Keratinocyte (primary cell): ENCODE measurements around the gene TXK.

ENCODE experiments used
- EZH2 ChIP-seq: IDR thresholded peaks from one replicate; pipeline ENCODE4 v1.6.1; 2012; ENCODE audit warnings: inconsistent platforms, mild to moderate bottlenecking, low read length, moderate library complexity
- TF ChIP-seq, protein P1 (sequence below), 3 experiments: IDR thresholded peaks in 1 of 3; conservative IDR thresholded peaks in 1 of 3; optimal IDR thresholded peaks in 1 of 3; 2 replicates in 2 of 3; 3 replicates in 1 of 3; pipeline versions ENCODE3 to v1.5.1; 2011; ENCODE audit warnings: low read length in 3 of 3, mild to moderate bottlenecking in 3 of 3, moderate library complexity in 2 of 3, control low read depth in 1 of 3, inconsistent platforms in 1 of 3; ENCODE audit not compliant: insufficient read depth in 2 of 3; ENCODE audit errors: extremely low read depth in 1 of 3

DNA sequence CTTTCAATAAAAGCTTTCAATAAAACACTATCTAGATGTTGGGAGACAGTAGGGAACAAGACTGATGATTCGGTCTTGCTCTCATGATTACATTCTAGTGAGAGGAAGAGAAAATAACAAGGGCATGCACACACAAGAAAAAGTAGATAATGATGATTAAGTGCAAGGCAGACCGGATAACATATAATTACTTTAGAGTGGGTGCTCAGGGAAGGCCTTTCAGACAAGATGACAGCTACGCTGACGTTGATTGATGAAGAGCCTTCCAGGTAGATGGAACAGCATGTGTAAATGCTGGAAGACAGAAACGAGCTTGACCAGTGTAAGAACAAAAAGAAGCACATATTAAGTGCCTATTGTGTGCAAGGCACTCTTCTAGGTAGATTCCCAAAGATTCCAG, 43.4 kb downstream of the TXK start:
- TF ChIP-seq, protein P1, sequence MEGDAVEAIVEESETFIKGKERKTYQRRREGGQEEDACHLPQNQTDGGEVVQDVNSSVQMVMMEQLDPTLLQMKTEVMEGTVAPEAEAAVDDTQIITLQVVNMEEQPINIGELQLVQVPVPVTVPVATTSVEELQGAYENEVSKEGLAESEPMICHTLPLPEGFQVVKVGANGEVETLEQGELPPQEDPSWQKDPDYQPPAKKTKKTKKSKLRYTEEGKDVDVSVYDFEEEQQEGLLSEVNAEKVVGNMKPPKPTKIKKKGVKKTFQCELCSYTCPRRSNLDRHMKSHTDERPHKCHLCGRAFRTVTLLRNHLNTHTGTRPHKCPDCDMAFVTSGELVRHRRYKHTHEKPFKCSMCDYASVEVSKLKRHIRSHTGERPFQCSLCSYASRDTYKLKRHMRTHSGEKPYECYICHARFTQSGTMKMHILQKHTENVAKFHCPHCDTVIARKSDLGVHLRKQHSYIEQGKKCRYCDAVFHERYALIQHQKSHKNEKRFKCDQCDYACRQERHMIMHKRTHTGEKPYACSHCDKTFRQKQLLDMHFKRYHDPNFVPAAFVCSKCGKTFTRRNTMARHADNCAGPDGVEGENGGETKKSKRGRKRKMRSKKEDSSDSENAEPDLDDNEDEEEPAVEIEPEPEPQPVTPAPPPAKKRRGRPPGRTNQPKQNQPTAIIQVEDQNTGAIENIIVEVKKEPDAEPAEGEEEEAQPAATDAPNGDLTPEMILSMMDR (optimal IDR thresholded peaks at IDR 0.05 in 1 of 3, IDR thresholded peaks at IDR 0.05 in 1 of 3, conservative IDR thresholded peaks at IDR 0.05 in 1 of 3; ENCODE audit: extremely low read depth in 1 of 3, insufficient read depth in 2 of 3, low read length in 3 of 3), result no peak
- TF ChIP-seq EZH2, result no peak
